PC-3 (cell line): ENCODE data around the gene SLCO1A2. TPM values are rescaled to one million over a fixed set of nuclear protein-coding genes. Genes with fewer than 3 reads are reported as not detected.
"Not testable (repeated sequence)": the region's sequence is repeated elsewhere in the genome, so short reads cannot be mapped to it uniquely, and the experiment has no call there.

Source experiments
- ATAC-seq: fragments of 200-7000 bp; cut with Tn5 transposase; 2 replicates; pipeline ENCODE4 v1.9.1; 2020; ENCODE audit warnings: mild to moderate bottlenecking, moderate library complexity
- BruUV-seq: library from RNA; stranded (reverse); fragments of 400-500 nt; replicated peaks from 2 replicates; lab custom pipeline; 2021; lab: Mats Ljungman, UMichigan
- CTCF ChIA-PET: fragments of 300-600 bp; sonication (Branson Sonifier 250); formaldehyde crosslinking; loops from one replicate; lab custom pipeline; 2022; ENCODE audit warnings: antibody characterized with exemption; lab: Charles Lee
- POLR2A ChIA-PET: fragments of 300-600 bp; sonication (Branson Sonifier 250); formaldehyde crosslinking; loops from one replicate; lab custom pipeline; 2022; ENCODE audit warnings: antibody characterized with exemption; ENCODE audit not compliant: unreplicated experiment; lab: Charles Lee
- DNase-seq: peaks from one replicate; pipeline ENCODE4 v3.0.0-alpha.2; 2015
- H2AFZ ChIP-seq: fragments of 300-600 bp; sonication (generic); 2 replicates; pipeline ENCODE4 v1.6.0; 2016; ENCODE audit warnings: antibody characterized with exemption, low read length
- H3F3A ChIP-seq: fragments of 300-600 bp; sonication (generic); one replicate; pipeline ENCODE4 v1.6.0; 2017; ENCODE audit warnings: antibody characterized with exemption, low read length, control low read depth, mild to moderate bottlenecking; ENCODE audit not compliant: unreplicated experiment
- H3K27ac ChIP-seq: fragments of 300-600 bp; sonication (generic); 2 replicates; pipeline ENCODE4 v1.5.1; 2016; ENCODE audit warnings: mild to moderate bottlenecking, low read length
- H3K27me3 ChIP-seq: fragments of 300-600 bp; sonication (generic); 2 replicates; pipeline ENCODE4 v1.6.1; 2016; ENCODE audit warnings: low read length, mixed read lengths
- H3K36me3 ChIP-seq: fragments of 300-600 bp; sonication (generic); 2 replicates; pipeline ENCODE4 v1.6.1; 2016; ENCODE audit warnings: low read depth, mixed run types, low read length, mixed read lengths
- H3K4me1 ChIP-seq: fragments of 300-600 bp; sonication (generic); 2 replicates; pipeline ENCODE4 v1.5.1; 2016; ENCODE audit warnings: low read length; ENCODE audit not compliant: insufficient read depth
- H3K4me2 ChIP-seq: fragments of 300-600 bp; sonication (generic); 2 replicates; pipeline ENCODE4 v1.6.0; 2016; ENCODE audit warnings: low read length
- H3K4me3 ChIP-seq: fragments of 300-600 bp; sonication (generic); 2 replicates; pipeline ENCODE4 v1.5.1; 2016; ENCODE audit warnings: mild to moderate bottlenecking, low read length, mixed read lengths
- H3K79me2 ChIP-seq: fragments of 300-600 bp; sonication (generic); 2 replicates; pipeline ENCODE4 v1.6.1; 2017; ENCODE audit warnings: low read length, mixed read lengths
- H3K9ac ChIP-seq: fragments of 300-600 bp; sonication (generic); 2 replicates; pipeline ENCODE4 v1.6.0; 2016; ENCODE audit warnings: mild to moderate bottlenecking, low read length
- H3K9me2 ChIP-seq: fragments of 300-600 bp; sonication (generic); replicated peaks from 2 replicates; pipeline ENCODE4 v1.6.1; 2016; ENCODE audit warnings: mixed run types, low read length, mixed read lengths
- H3K9me3 ChIP-seq: fragments of 300-600 bp; sonication (generic); 2 replicates; pipeline ENCODE4 v1.6.1; 2016; ENCODE audit warnings: low read length, mixed read lengths
- H4K20me1 ChIP-seq: fragments of 300-600 bp; sonication (generic); 2 replicates; pipeline ENCODE4 v1.6.1; 2016; ENCODE audit warnings: low read length, mixed read lengths
- CTCF ChIP-seq: fragments of 300-600 bp; sonication (generic); conservative IDR thresholded peaks from 2 replicates; pipeline ENCODE4 v1.5.1; 2017; ENCODE audit warnings: antibody characterized with exemption, low read depth, mild to moderate bottlenecking, low read length
- EZH2 ChIP-seq: fragments of 300-600 bp; sonication (generic); IDR thresholded peaks from one replicate; pipeline ENCODE4 v1.6.1; 2017; ENCODE audit warnings: antibody characterized with exemption, mild to moderate bottlenecking, low read length; ENCODE audit not compliant: unreplicated experiment
- EZH2phosphoT487 ChIP-seq: fragments of 300-600 bp; sonication (generic); IDR thresholded peaks from 2 replicates; pipeline ENCODE4 v1.6.1; 2018; ENCODE audit warnings: mild to moderate bottlenecking, antibody characterized with exemption, low read length, borderline replicate concordance
- intact Hi-C: fragments of 100-400 bp; cut with micrococcal nuclease; formaldehyde crosslinking; loops from 2 replicates; pipeline ENCODE4 v1.9.0; 2023
- total RNA-seq: library from RNA; depleted of rRNA; stranded (reverse); fragments of >200 nt; gene quantifications from 2 replicates; pipeline ENCODE4 v1.2.3, GENCODE V29; 2014

SLCO1A2 gene
- total RNA-seq, 1 experiment from 2014 or later: not detected

GRCh38 chr12:21369141-21369980 lies 34.6 kb upstream of the SLCO1A2 start:
- no peak for DNase-seq
- H3K27ac ChIP-seq: no peak overlapping the region
- intact Hi-C loops: no loop called here
- no peaks in the 10 kb centered on the region for H3K36me3 ChIP-seq
- no peak overlapping the region for H3K4me2 ChIP-seq
- H3K9ac ChIP-seq: no peak overlapping the region
- no peak for TF ChIP-seq EZH2phosphoT487
- no peak for TF ChIP-seq CTCF
- no peak for TF ChIP-seq EZH2
- no peaks in the 10 kb centered on the region for H3K4me1 ChIP-seq
- CTCF ChIA-PET: no interaction called here
- POLR2A ChIA-PET: no interaction called here
- H3F3A ChIP-seq: no peaks in the 10 kb centered on the region
- no peak overlapping the region for H2AFZ ChIP-seq
- H3K9me3 ChIP-seq: no peaks in the 10 kb centered on the region
- no peaks in the 10 kb centered on the region for H3K9me2 ChIP-seq
- no peaks in the 10 kb centered on the region for H3K79me2 ChIP-seq
- H3K4me3 ChIP-seq: no peak overlapping the region
- no TSS peak for BruUV-seq
- ATAC-seq: no peak
- H4K20me1 ChIP-seq: no peaks in the 10 kb centered on the region
- H3K27me3 ChIP-seq: peaks cover 15% of the 10 kb centered on the region

GRCh38 chr12:21360632-21361031 lies 25.9 kb upstream of the SLCO1A2 start:
- H3K4me2 ChIP-seq, H3K36me3 ChIP-seq, CTCF ChIA-PET, DNase-seq, H3K4me1 ChIP-seq, intact Hi-C loops, H3K9me3 ChIP-seq, ATAC-seq, H2AFZ ChIP-seq, H3K27me3 ChIP-seq, H3K9me2 ChIP-seq, BruUV-seq, H4K20me1 ChIP-seq, H3K9ac ChIP-seq, H3K27ac ChIP-seq, H3F3A ChIP-seq, H3K79me2 ChIP-seq, POLR2A ChIA-PET, H3K4me3 ChIP-seq: not testable (repeated sequence)

- no peaks in the 10 kb centered on the region for H3K36me3 ChIP-seq
- H3K9me3 ChIP-seq: no peaks in the 10 kb centered on the region
- no peaks in the 10 kb centered on the region for H3F3A ChIP-seq
- H3K79me2 ChIP-seq: no peaks in the 10 kb centered on the region
- ChIA-PET POLR2A (no interaction called here), CTCF (no interaction called here)
- no peak for TF ChIP-seq EZH2phosphoT487
- TF ChIP-seq EZH2: no peak
- TF ChIP-seq CTCF: no peak
- no peaks in the 10 kb centered on the region for H3K4me1 ChIP-seq
- no peak overlapping the region for H3K4me2 ChIP-seq
- no peak for DNase-seq
- H3K27me3 ChIP-seq: peaks cover 17% of the 10 kb centered on the region; the same call in 1 of the 2 replicates
- no peaks in the 10 kb centered on the region for H3K9me2 ChIP-seq
- H3K27ac ChIP-seq: no peak overlapping the region
- intact Hi-C loops: no loop called here
- H3K4me3 ChIP-seq: no peak overlapping the region
- H2AFZ ChIP-seq: no peak overlapping the region
- H3K9ac ChIP-seq: no peak overlapping the region
- no peaks in the 10 kb centered on the region for H4K20me1 ChIP-seq
- ATAC-seq: no peak
- no TSS peak for BruUV-seq
These were observed 19.9 kb upstream of the SLCO1A2 start for GRCh38 chr12:21354641-21355040.
